Nephron progenitor cell (in vitro differentiated cells): ENCODE measurements around the gene ESYT1.

Experiments
- DNase-seq: peaks from one replicate; pipeline ENCODE4 v3.0.0; 2021
- H3K27ac Mint-ChIP-seq: 2 replicates; pipeline ENCODE4 v1.8.0; 2021; ENCODE audit warnings: mild to moderate bottlenecking, moderate library complexity, mixed read lengths
- H3K27me3 Mint-ChIP-seq: 2 replicates; pipeline ENCODE4 v1.8.0; 2021; ENCODE audit warnings: mild to moderate bottlenecking, low read depth, mixed read lengths; ENCODE audit not compliant: poor library complexity
- H3K36me3 Mint-ChIP-seq: 2 replicates; pipeline ENCODE4 v1.8.0; 2021; ENCODE audit warnings: low read depth, mixed read lengths
- H3K4me1 Mint-ChIP-seq: 2 replicates; pipeline ENCODE4 v1.8.0; 2021; ENCODE audit warnings: mixed read lengths
- H3K4me3 Mint-ChIP-seq: 2 replicates; pipeline ENCODE4 v1.8.0; 2021; ENCODE audit warnings: mild to moderate bottlenecking, moderate library complexity, mixed read lengths
- H3K9me3 Mint-ChIP-seq: 2 replicates; pipeline ENCODE4 v1.8.0; 2021; ENCODE audit warnings: mild to moderate bottlenecking, moderate library complexity, mixed read lengths
- TF ChIP-seq, protein P1 (sequence below): fragments of 200-600 bp; sonication (generic); IDR thresholded peaks from 2 replicates; pipeline ENCODE4 v1.5.0; 2021; ENCODE audit warnings: antibody characterized with exemption

ESYT1 gene

DNA sequence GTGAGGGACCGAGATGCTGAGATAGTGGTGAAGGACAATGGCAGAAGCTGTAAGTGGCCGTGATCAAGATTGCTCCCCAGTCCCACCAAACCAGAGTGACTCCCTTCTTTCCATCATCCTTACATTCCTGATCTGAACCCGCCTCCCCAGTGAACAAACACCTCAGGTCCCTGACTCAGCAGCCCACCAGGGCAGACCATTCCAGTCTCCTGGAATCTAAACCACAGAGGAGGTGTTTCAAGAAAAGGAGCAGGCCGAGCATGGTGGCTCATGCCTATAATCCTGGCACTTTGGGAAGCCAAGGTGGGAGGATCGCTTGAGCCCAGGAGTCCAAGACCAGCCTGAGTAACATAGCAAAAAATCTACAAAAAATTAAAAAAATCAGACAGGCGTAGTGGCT, 41.5 kb upstream of the ESYT1 start:
- Mint-ChIP-seq H3K9me3 (no peaks in the 10 kb centered on the region), H3K27ac (no peak overlapping the region), H3K36me3 (no peaks in the 10 kb centered on the region), H3K4me3 (no peak overlapping the region), H3K4me1 (peaks cover 16% of the 10 kb centered on the region), H3K27me3 (peaks cover 10% of the 10 kb centered on the region)
- no peak for DNase-seq
- TF ChIP-seq, protein P1, sequence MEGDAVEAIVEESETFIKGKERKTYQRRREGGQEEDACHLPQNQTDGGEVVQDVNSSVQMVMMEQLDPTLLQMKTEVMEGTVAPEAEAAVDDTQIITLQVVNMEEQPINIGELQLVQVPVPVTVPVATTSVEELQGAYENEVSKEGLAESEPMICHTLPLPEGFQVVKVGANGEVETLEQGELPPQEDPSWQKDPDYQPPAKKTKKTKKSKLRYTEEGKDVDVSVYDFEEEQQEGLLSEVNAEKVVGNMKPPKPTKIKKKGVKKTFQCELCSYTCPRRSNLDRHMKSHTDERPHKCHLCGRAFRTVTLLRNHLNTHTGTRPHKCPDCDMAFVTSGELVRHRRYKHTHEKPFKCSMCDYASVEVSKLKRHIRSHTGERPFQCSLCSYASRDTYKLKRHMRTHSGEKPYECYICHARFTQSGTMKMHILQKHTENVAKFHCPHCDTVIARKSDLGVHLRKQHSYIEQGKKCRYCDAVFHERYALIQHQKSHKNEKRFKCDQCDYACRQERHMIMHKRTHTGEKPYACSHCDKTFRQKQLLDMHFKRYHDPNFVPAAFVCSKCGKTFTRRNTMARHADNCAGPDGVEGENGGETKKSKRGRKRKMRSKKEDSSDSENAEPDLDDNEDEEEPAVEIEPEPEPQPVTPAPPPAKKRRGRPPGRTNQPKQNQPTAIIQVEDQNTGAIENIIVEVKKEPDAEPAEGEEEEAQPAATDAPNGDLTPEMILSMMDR, result no peak

DNA sequence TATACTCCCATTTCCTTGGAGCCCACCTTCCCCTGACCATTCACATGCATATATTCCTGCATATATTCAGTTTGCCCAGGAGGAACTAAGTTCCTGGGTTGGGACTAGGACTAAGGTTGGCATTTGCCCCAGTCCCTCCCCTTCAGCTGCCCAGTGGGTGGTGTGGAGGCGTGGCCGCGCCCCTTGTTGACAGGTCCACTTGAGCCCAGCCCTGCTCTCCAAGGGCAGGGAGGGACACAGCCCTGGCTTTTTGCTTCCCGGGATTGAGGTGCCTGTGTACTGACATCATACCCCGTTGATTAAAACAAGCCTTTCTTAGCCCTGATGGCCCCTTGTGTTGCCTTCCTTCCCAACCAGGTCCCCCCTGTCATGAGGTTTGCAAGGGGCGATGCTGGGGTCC, 40.8 kb upstream of the ESYT1 start:
- no peak for DNase-seq
- H3K36me3 Mint-ChIP-seq, result no peaks in the 10 kb centered on the region
- TF ChIP-seq, protein P1, result no peak
- no peak overlapping the region for H3K27ac Mint-ChIP-seq
- H3K27me3 Mint-ChIP-seq, result peaks cover 10% of the 10 kb centered on the region
- no peak overlapping the region for H3K4me3 Mint-ChIP-seq
- H3K9me3 Mint-ChIP-seq, result no peaks in the 10 kb centered on the region
- H3K4me1 Mint-ChIP-seq, result peaks cover 12% of the 10 kb centered on the region

DNA sequence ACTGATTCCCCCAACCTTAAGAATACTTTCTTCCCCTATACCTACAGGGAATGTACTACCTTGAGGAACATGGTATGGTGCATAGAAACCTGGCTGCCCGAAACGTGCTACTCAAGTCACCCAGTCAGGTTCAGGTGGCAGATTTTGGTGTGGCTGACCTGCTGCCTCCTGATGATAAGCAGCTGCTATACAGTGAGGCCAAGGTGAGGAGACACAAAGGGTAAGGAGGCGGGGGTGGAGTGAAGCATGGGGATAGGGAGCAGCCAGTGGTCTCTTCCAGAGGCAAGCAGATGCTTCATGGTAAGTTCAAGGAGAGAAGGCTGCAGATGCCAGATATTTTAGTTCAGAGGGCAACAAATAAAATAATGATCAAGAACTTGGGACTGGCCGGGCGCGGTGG, 30.3 kb upstream of the ESYT1 start:
- TF ChIP-seq, protein P1, result no peak
- Mint-ChIP-seq H3K9me3 (peaks cover 5% of the 10 kb centered on the region), H3K4me1 (peaks cover 10% of the 10 kb centered on the region), H3K27ac (no peak overlapping the region), H3K36me3 (no peaks in the 10 kb centered on the region), H3K27me3 (peaks cover 4% of the 10 kb centered on the region), H3K4me3 (no peak overlapping the region)
- no peak for DNase-seq

DNA sequence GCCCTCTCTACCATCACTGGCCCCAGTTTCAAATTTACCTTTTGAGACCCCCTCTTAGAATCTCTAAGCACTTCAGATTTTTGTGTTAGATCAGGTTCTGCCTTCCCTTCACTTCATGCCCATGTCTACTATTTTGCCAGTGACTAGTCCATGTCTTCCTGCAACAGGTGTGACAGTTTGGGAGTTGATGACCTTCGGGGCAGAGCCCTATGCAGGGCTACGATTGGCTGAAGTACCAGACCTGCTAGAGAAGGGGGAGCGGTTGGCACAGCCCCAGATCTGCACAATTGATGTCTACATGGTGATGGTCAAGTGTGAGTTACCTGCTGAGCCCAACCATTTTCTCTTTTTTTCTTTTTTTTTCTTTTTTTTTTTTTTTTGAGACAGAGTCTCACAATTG, 29.5 kb upstream of the ESYT1 start:
- no peak for DNase-seq
- Mint-ChIP-seq H3K9me3 (no peaks in the 10 kb centered on the region), H3K4me1 (peaks cover 18% of the 10 kb centered on the region), H3K4me3 (no peak overlapping the region), H3K36me3 (no peaks in the 10 kb centered on the region), H3K27me3 (peaks cover under 1% of the 10 kb centered on the region), H3K27ac (no peak overlapping the region)
- TF ChIP-seq, protein P1, result no peak

DNA sequence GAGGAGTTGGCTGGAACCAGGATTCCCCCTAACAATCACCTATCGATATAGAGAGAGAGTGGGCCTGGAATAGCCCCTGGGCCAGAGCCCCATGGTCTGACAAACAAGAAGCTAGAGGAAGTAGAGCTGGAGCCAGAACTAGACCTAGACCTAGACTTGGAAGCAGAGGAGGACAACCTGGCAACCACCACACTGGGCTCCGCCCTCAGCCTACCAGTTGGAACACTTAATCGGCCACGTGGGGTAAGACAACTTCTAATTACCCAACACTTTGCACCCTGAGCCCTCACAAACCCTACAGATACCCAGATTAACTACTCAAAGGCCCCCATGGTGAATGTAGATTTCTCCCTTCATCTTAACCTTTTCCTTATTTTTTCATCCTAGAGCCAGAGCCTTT, 28.3 kb upstream of the ESYT1 start:
- Mint-ChIP-seq H3K27me3 (no peaks in the 10 kb centered on the region), H3K4me1 (peaks cover 30% of the 10 kb centered on the region), H3K4me3 (no peak overlapping the region), H3K27ac (no peak overlapping the region), H3K9me3 (no peaks in the 10 kb centered on the region), H3K36me3 (no peaks in the 10 kb centered on the region)
- TF ChIP-seq, protein P1, result no peak
- no peak for DNase-seq

DNA sequence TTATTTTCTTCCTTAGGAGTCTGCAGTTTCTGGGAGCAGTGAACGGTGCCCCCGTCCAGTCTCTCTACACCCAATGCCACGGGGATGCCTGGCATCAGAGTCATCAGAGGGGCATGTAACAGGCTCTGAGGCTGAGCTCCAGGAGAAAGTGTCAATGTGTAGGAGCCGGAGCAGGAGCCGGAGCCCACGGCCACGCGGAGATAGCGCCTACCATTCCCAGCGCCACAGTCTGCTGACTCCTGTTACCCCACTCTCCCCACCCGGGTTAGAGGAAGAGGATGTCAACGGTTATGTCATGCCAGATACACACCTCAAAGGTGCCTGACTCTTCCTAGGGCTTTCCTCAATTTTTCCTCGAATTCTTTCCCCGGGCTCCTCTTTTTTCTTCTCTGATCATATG, 27.0 kb upstream of the ESYT1 start:
- Mint-ChIP-seq H3K4me3 (no peak overlapping the region), H3K27ac (no peak overlapping the region), H3K4me1 (peaks cover 40% of the 10 kb centered on the region), H3K27me3 (no peaks in the 10 kb centered on the region), H3K9me3 (no peaks in the 10 kb centered on the region), H3K36me3 (no peaks in the 10 kb centered on the region)
- TF ChIP-seq, protein P1, result no peak
- no peak for DNase-seq
